ENCODE data around the gene CCDC80. TPM values are rescaled to one million over a fixed set of nuclear protein-coding genes. Genes with fewer than 3 reads are reported as not detected.

CCDC80 gene
- polyA plus RNA-seq, 1 donor: 27.6 TPM

Other genes starting within 250 kb of the CCDC80 start
- 1.0 TPM for gene BTLA, start 141.7 kb downstream of the CCDC80 start, polyA plus RNA-seq
- 45.1 TPM for gene ATG3, start 79.2 kb downstream of the CCDC80 start, polyA plus RNA-seq
- 44.4 TPM for gene SLC35A5, start 79.1 kb downstream of the CCDC80 start, polyA plus RNA-seq
- not detected for gene CD200R1L, start 205.7 kb upstream of the CCDC80 start, polyA plus RNA-seq